ENCODE results near the gene SKI.

The SKI gene

DNA sequence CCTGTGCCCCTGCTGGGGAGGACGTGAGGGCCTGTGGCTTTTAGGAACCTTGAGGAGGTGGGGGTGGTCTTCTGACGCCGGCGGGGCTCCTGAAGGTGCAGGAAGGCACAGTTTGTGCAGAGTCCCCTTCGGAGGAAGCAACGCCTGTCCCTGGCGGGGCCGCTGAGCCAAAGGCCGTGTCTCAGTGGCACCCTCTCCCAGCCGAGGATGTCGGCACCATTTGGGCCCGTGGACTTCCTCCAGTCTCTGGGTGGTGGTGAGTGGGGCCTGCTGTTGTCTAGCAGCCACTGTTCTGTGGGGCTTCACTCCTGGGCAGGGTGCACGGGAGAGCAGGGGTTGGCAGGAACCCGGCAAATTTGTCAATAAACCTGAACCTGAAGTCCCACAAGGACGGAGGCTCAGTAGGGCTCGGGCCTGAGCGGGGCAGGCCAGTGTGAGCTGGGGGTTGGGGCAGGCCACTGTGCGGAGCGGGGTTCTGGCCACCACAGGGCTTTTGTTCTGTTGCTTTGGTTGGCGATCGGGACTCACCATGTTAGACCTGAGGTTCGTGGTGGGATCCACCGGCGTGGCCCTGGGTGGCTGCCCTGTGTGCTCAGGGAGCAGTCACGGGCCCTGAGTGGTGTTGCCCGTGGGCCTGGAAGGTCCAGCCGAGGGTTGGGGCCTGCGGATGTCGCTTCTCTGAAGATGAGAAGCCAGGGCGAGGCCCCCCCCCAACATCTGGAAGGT lies 64.8 kb downstream of the SKI start:
- TF ChIP-seq GATA2 (IDR thresholded peaks at IDR 0.05; ENCODE audit: low read depth, low read length) (no peak), GATA3 (IDR thresholded peaks at IDR 0.05; ENCODE audit: low read depth, low read length) (no peak)

DNA sequence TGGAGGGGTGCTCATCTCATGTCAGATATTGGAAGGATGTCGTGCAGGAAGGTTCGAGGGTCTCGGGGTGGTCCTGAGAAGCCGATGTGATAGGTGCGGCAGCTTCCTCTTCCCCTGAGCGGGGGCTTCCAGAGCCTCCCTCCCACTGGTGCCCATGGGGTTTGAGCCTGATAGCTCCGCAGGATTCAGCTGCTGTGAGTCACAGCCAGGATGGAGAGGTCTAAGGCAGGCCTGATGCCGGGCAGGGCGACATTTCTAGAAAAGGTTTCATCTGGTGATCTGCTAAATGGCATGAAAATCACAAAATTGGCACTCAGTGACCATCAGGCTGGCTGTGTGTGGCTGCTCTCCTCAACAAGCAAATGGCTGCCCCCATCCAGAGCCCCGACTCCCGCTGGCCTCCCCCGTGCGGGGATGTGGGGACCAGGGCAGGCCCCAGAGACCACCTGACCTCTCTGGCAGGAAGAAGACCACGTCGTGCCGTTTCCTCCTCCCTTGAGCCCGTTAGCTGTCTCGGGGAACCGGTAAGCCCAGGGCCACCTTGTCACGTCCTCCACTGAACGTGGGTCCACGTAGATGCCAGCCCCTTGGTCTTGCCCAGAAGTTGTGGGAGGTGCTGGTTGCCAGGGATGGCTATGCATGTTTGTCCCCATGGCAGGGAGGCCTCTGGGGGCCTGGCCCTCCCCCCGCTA lies 66.1 kb downstream of the SKI start:
- TF ChIP-seq GATA3 (IDR thresholded peaks at IDR 0.05; ENCODE audit: low read depth, low read length) (no peak), GATA2 (IDR thresholded peaks at IDR 0.05; ENCODE audit: low read depth, low read length) (no peak)

DNA sequence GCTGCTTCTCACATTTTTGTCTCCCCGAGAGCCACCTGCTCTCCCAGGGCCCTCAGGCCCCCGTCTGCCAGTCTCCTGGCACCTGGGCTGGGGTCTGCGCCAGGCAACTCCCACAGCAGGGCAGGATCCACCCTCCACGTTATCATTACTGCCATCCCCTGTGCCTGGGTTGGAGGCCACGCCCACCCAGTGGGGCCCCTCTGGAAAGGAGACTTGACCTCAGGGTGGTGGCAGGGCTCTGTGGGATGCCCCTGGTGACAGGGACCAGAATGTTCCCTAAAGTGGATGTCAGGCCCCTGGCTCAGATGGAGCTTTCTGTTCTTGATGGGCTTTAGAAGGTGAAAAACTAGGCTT lies 66.6 kb downstream of the SKI start:
- no peak for TF ChIP-seq GATA3 (IDR thresholded peaks at IDR 0.05; ENCODE audit: low read depth, low read length)

DNA sequence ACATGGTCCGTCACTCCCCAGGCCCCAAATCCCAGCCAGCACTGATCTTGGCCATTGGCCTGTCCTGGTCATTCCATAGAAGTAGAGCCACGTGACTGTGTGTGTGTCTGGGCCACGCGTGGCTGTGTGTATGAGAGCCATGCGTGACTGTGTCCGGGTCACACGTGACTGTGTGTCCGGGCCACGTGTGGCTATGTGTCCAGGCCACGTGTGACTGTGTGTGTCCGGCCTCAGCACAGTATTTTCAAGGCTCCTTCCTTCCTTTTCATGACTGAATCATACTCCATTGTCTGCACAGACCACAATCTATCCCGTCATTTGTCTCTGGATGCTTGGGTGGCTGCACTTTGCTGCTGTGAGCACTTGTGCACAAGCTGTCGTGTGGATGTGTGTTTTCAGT lies 67.4 kb downstream of the SKI start:
- TF ChIP-seq GATA2 (IDR thresholded peaks at IDR 0.05; ENCODE audit: low read depth, low read length) (no peak), GATA3 (IDR thresholded peaks at IDR 0.05; ENCODE audit: low read depth, low read length) (no peak)

DNA sequence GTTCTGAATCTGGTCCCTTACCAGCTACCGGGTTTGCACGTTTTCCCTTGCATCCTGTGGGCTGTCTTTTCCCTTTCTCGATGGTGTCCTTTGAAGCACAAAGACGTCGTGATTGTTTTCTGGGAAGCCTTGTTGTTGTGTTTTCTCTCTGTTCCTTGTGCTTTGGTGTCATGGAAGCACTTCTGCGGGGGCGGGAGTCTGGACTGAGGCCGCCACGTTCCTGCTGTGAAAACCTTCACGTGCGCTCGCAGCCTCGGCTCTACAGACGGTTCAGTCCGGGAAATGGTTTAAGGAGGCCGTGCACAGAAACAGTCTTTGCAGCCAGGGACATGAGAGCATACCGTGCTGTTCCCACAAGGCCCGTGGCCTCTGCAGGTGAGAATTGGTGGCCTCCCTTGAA lies 68.5 kb downstream of the SKI start:
- TF ChIP-seq GATA3 (IDR thresholded peaks at IDR 0.05; ENCODE audit: low read depth, low read length) (no peak), GATA2 (IDR thresholded peaks at IDR 0.05; ENCODE audit: low read depth, low read length) (no peak)

DNA sequence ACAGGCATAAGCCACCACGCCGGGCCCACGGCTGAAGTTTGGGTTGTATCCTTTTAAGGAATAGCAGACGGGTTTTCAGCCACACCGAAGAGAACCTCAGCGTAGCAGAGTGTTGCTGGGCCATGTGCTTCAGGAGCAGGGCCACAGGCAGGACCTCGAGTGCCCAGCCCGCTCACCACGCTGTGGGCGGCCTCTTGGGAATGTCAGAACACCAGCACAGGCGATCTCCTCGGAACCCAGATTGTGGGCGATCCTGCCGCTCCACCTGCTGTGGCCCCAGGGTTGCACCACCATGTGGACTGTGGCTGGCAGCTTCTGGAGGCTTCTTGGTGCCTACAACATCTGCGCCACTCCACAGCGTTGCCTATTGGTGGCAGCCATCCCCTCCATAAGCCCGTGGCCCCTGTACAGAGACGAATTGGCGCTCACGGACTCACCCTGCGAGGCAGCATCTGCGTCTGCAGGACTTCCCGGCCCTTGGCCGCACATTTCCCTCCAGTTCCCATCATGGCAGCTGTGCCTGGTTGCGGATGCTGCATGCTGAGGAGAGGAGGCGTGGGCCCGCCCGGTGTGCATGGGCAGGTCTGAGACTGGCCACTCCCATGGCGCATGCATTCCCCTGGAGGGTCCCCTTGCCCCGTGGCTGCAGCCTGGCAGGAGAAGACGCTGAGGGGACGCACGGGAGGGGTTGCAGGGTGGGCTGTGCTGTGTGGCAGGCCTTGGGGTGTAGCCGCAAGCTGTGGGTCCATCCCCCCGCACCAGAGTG lies 69.3 kb downstream of the SKI start:
- TF ChIP-seq GATA2 (IDR thresholded peaks at IDR 0.05; ENCODE audit: low read depth, low read length): no peak
- no peak for TF ChIP-seq GATA3 (IDR thresholded peaks at IDR 0.05; ENCODE audit: low read depth, low read length)

DNA sequence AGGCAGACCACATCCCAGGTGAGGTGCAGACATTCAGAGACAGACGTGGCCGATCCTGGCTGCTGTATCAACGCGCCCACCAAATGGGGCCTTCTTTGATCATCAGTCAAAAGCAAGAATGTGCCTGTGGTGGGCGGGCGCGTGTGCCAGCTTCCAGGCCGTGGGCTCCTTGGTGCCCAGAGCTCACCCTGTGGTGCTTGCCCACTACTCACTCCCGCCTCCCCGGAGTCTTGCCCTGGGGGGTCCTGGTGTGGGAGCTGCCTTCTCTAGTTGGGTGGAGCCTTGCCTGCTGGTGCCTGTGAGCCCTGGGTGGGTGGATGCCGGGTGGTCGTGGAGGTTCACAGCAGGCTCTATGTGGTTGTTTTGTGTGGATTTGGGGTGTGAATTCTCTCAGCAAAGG lies 70.6 kb downstream of the SKI start:
- no peak for TF ChIP-seq GATA2 (IDR thresholded peaks at IDR 0.05; ENCODE audit: low read depth, low read length)
- TF ChIP-seq GATA3 (IDR thresholded peaks at IDR 0.05; ENCODE audit: low read depth, low read length): no peak

DNA sequence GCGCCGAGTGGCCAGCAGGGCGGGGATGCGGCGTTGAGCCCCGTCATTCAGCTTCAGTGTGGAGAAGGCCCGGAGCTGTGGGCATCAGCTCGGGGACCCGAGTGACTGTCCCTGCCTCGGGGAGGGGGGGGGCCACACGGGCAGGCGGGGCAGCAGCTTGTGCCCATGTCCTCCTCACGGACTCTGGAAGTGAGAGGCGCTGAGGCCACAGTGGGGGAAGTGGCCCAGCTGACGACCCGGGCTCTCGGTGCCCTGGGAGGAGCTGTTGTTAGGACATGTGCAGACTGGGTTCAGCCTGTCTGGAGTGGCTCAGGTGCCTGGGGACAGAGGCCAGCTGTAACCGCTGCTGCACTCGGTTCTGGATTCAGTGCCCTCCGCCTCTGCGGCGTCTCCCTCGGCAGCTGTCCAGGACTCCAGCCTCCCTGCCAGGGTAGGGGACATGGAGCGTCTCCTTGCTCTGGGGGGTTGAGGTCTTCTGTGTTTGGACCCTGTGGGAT lies 71.1 kb downstream of the SKI start:
- no peak for TF ChIP-seq GATA2 (IDR thresholded peaks at IDR 0.05; ENCODE audit: low read depth, low read length)
- TF ChIP-seq GATA3 (IDR thresholded peaks at IDR 0.05; ENCODE audit: low read depth, low read length): no peak

DNA sequence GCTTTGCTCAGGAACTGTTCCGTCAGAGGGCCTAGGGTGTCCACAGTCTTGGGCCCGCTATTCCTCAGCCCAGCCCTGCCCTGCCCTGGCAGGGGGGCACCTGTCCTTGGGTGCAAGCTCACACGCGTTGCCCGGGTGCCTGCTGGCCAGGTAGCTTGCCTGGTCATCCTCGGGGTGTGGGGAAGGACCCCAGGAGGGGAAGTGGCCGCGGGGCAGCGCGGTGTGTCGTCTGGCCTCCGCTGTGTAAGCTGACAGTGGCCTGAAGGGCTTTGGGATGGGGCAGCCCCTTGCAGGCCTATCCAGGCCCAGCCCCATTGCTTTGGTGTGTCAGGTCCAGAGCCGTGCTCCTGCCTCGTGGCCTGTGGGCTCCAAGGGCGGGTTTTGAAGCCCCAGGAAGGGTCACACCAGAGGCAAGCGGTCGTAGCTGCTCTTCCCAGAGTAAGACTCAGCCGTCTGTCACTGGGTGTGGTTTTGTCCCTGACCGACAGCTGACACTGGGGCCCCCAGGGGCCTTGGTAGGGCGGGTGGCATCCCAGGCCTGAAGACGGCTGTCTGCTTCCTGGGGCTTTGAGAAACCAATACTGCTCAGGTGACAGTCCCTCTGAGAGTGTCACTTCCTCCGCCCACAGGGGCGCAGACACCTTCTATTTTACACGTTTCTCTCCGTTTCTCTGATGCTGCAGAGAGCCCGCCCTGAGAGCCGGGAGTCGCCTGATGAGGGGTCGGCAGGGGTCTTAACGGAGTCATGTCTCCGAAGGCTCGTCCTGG lies 72.1 kb downstream of the SKI start:
- TF ChIP-seq GATA3 (IDR thresholded peaks at IDR 0.05; ENCODE audit: low read depth, low read length) (no peak), GATA2 (IDR thresholded peaks at IDR 0.05; ENCODE audit: low read depth, low read length) (no peak)

DNA sequence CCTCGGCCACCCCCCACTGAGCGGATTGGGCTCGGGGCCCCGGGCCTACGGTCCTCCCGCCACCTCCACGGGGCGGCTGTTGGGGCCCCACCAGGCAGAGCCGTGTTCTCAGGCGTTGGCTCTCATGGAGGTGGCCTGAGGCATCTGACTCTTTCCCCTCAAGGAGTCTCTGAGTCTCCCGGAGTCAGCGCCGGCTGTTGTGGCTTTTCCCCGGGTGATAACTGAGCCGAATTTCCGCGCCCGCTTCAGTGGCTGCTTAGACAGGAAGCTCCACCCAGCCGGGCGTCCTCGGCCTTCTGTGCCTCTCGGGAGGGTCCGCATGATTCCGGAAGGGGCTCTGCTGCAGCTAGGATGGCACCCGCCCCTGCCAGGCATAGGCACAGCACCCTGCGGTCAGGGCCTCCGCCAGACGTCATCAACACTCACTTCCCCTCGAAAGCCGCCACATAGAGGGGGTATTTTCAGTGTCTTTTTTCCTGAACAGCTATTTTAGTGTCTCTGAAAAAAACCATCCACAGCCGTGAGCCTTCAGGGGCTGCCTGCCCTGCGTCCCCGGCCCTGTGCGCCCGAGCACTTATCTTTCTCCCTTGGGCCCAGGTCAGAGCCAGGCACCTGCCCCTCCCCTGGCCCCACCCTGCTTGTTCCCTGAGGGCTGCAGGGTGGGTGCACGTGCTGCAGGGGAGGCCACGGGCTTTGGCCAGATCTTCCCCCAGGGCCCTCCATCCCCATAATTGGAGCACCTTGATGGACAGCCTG lies 72.9 kb downstream of the SKI start:
- TF ChIP-seq GATA2 (IDR thresholded peaks at IDR 0.05; ENCODE audit: low read depth, low read length): no peak
- no peak for TF ChIP-seq GATA3 (IDR thresholded peaks at IDR 0.05; ENCODE audit: low read depth, low read length)

DNA sequence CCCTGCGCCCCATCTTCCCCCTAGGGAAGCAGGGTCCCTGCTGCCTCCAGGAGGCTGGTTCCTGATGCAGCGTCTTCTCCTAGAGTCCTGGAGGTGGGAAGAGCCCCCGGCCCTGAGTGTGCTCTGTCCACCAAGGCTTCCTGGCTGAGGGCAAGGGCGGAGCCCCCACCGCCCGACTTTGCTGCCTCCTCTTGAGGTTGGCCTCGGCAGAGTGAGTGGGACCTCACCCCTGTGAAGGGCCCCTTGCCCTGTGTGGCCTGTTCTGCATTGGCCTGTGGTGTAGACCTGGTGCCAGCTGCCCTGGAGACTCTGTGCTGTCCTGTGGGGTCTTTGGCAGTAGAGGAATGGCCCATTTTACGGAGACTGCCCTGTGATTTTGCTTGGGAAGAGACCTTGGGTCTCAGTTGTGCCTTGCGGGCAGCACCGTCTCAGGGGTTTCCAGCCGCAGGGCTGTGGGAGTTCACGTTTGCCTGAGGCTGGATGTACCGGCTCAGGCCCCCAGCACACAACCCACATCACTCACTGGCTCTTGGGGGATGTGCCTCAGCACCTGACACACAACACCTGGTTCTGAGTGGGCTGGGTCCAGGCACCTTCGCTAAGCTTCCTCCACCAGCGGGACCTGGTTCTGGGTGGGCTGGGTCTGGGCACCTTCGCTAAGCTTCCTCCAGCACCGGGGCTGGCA lies 73.6 kb downstream of the SKI start:
- TF ChIP-seq GATA2 (IDR thresholded peaks at IDR 0.05; ENCODE audit: low read depth, low read length) (no peak), GATA3 (IDR thresholded peaks at IDR 0.05; ENCODE audit: low read depth, low read length) (no peak)

DNA sequence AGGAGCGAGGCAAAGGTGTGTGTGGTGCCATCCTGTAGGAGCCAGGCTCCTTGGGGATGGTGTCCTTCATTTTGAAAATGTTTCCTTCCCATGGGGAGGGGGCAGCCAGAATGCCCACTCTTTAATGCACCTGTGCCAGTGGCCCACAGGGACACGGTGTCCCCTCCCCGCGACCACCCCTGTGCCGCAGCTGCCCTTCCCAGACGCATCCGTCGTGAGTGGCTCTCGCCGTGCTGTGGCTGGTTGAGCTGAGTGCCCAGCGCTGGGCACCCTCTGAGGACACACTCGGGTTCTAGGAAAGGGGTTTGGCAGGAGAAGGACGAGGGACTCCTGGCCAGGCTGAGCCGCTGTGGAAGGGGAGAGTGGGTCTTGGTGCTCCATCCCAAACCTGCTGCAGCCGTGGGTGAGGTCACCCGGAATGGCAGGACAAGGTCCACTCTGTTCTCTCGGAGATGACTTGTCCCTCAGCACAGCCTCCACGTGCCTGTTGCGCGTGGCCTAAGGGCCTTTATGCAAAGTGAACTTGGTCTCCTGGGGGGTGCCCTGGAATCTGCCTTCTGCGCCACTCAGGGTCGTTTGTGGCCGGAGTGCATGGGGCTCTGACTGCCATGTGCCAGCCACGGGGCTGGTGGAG lies 74.3 kb downstream of the SKI start:
- TF ChIP-seq GATA2 (IDR thresholded peaks at IDR 0.05; ENCODE audit: low read depth, low read length) (no peak), GATA3 (IDR thresholded peaks at IDR 0.05; ENCODE audit: low read depth, low read length) (no peak)

Data from SH-SY5Y (cell line).